GM18498 (cell line): Measurements from ENCODE around the gene BUD23.
"Not testable (repeated sequence)": the region's sequence is repeated elsewhere in the genome, so short reads cannot be mapped to it uniquely, and the experiment has no call there.

Source experiments
- ATAC-seq: cut with Tn5 transposase; IDR thresholded peaks from one replicate; pipeline ENCODE4 v1.9.1; 2021; ENCODE audit warnings: mild to moderate bottlenecking, moderate library complexity; ENCODE audit not compliant: unreplicated experiment

The BUD23 gene

DNA sequence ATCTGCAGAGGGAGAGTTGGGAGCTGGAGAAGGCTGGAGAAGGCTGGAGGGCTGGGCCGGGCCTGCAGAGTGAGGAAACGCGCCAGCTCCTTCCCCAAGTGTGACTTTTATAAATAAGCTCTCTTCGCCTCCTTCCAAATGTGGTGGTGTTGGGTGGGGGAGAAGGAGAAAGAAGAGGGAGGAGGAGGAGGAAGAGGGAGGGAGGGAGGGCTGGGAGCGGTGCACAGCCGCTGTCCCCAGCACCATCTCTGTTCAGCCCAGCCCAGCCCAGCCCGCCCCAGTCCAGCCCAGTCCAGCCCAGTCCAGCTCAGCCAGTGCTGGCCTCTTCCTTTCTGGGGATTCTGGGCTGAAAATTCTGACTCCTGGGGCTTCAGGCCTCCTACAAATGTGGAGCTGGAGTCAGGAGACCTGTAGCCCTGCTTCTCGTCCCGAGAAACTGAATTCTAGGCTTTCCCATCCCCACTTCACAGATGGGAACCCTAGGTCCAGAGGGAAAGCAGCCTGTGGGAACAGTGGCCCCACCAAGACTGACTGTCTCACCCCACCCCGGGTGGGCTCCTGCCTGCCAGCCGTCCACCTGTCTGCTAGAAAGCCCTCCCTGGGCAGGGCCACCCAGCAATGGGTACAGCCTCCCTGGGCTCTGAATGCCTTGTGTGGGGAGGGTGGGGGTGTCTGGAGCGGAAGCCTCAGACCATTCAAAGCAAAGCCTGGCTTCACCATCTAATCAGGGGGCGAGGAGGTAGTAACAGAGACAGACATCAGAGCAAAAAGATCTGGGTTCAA is 33.8 kb downstream of the BUD23 start:
- no peak for ATAC-seq

DNA sequence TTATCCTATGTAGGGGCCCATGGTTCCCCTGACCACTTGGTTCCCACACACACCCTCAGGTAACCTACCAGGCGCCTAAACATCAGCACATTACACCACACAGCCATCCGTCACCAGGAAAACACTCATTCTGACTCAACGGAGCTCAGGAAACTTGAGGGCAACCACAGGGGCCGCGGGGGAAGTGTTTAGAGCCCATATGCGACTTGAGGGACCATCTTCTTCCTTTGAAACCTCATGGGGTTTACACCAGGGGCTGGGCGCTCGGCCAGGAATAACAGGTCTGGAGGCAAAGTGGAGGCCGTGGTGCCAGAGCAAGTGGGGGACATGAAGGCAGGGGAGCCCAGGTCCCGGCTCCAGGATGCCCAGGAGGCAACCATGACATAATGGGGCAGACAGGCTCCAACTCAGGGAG is 34.6 kb downstream of the BUD23 start:
- ATAC-seq, result no peak

DNA sequence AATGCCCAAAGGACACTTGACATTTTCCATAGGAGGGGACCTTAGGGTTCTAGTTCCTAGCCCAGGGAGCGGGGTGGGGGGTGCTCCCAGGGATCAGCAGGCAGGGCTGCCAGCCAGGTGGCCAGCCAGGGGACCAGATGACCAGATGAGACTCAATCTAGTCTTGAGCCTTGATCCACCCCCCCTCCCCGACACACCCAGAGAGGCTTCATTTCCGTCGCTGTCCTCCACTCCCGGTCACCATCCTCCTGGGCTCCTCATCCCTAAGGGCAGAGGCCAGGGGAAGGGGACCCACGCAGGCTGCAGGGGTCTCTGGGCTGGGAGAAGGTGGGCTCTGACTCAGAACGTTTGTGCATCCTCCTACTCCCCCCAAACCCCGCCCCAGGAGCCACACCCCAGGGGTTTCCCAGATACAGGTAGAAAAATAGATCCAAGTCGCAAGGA is 35.1 kb downstream of the BUD23 start:
- no peak for ATAC-seq

DNA sequence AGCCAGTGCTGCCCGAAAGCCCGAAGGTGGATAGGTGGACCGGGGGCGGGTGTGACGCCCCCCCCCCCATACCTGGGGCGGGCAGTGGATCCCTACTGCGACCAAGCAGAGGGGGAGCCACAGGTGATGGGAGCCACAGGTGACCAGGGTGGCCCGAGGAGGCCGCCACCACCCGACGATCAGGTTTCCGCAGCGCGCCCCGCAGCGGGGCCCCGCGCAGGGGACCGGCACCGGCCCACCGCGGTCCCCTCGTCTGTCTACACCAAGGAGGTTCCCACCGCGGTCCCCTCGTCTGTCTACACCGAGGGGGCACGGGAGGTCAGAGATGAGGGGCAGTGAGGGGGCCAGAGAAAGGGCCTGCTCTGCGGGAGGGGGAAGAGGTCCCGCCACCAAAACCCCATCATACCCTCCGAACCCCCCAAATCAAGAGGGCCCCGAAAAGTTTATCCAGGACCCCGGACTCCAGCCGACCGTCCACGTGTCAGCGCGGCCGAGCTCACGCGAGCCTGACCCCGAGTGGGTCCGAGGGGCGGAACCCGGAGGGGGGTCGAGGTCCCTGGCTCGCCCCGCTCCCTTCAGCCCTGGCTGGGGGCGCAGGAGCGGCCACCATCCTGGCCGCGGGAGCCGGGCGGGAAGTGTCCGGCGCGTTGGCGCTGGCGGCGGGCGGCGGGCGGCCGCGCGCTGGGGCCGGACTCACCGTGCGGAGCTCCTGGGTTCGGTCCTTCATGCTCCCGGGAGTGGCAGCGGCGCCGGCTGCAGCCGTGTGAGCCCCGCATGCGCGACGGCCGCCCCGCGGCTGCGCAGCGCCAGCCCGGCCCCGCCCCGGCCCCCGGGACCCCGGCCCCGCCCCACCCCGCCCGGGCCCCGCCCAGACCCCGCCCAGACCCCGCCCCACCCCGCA is 35.8 kb downstream of the BUD23 start, which contains the start of gene STX1A:
Gene STX1A (minus strand): TSS at position 765 of the 901 bp plus-strand sequence. CDS start 38 bp downstream, at position 727.
- peak; percentile 70 for ATAC-seq

DNA sequence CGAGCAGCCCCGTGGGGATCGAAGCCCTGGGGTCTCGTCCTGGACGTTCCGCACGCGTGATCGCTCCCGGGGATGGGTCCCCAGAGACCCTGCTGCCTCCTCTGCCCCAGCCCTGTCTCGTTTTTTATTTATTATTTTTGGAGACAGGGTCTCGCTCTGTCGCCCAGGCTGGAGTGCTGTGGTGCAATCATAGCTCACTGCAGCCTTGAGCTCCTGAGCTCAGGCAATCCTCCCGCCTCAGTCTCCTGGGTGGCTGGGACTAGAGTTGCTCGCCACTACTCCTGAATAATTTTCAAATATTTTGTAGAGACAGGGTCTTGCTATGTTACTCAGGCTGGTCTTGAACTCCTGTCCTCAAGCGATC is 36.4 kb downstream of the BUD23 start:
- ATAC-seq, result no peak

GRCh38 chr7:73720443-73720842 is 37.0 kb downstream of the BUD23 start:
- not testable (repeated sequence) for ATAC-seq

GRCh38 chr7:73721377-73721817 is 38.0 kb downstream of the BUD23 start:
- ATAC-seq, result no peak

DNA sequence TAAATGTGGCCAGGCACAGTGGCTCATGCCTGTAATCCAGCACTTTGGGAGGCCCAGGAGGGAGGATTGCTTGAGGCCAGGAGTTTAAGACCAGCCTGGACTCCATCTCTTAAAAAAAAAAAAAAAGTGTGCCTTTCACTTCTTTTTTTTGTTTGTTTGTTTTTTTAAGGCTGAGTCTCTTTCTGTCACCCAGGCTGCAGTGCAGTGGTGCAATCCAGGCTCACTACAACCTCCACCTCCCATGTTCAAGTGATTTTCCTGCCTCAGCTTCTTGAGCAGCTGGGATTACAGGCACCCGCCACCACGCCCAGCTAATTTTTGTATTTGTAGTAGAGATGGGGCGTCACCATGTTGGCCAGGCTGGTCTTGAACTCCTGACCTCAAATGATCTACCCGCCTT is 38.8 kb downstream of the BUD23 start:
- ATAC-seq, result not testable (repeated sequence)

GRCh38 chr7:73722785-73723184 is 39.4 kb downstream of the BUD23 start:
- ATAC-seq, result no peak

GRCh38 chr7:73723813-73724212 is 40.4 kb downstream of the BUD23 start:
- ATAC-seq, result no peak

- ATAC-seq, result peak; percentile 21
These were observed 42.7 kb downstream of the BUD23 start for GRCh38 chr7:73726083-73726466.

GRCh38 chr7:73727952-73728351 is 44.6 kb downstream of the BUD23 start:
- no peak for ATAC-seq

- ATAC-seq, result no peak
These were observed 45.2 kb downstream of the BUD23 start for GRCh38 chr7:73728551-73728950.

DNA sequence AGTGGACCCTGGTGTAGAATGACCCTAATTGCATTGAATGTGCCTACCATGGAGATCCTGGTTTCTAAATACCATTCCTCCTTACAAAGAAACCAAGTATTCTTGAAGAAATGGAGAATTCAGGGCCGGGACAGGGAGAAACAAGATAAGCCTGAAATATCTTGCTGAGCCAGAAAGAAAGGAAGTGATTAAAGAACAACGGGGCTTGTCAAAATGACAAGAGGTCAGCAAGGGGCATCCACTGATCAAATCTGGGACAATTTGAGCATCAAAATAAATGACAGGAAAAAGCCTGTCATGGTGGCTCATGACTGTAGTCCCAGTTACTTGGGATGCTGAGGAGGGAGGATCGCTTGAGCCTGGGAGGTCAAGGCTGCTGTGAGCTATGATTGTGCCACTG is 47.1 kb downstream of the BUD23 start:
- ATAC-seq, result no peak

DNA sequence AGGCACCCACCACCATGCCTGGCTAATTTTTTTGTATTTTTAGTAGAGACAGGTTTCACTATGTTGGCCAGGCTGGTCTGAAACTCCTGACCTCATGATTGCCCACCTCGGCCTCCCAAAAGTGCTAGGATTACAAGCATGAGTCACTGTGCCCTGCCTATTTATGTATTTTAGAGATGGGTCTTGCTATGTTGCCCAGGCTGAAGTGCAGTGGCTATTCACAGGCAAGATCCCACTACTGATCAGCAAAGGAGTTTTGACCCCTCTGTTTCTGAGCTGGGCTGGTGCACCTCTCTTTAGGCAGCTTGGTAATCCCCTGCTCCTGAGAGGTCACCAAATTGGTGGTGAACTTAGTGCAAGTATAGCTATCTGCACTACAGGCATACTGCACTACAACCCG is 49.0 kb downstream of the BUD23 start:
- no peak for ATAC-seq

GRCh38 chr7:73734619-73735527 is 51.5 kb downstream of the BUD23 start:
- ATAC-seq, result no peak

GRCh38 chr7:73735528-73735905 is 52.1 kb downstream of the BUD23 start:
- ATAC-seq, result no peak

- ATAC-seq, result no peak
These were observed 53.5 kb downstream of the BUD23 start for GRCh38 chr7:73736885-73737284.

GRCh38 chr7:73737491-73738219 is 54.3 kb downstream of the BUD23 start:
- ATAC-seq, result no peak

DNA sequence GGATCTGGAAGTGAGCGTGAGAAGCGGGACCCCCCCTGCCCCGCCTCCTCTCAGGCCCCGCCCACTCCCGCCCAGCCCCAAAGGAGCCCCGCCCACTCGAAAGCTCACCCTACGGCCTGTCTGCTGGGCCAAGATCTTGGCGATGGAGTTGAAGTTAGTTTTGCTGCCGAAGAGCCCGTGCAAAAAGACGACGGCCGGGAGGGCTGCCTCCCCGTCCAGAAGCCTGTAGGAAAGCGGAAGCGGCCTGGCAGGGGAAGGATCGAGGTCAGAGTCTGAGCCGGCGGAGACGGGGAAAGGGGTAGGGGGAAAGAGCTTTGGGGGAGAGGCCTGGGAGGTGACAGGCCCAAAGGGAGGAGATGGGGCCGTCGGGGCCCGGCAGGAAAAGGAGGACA is 54.8 kb downstream of the BUD23 start:
- ATAC-seq, result peak; percentile 24
